Measurements from ENCODE around the gene MATR3. TPM values are rescaled to one million over a fixed set of nuclear protein-coding genes. Genes with fewer than 3 reads are reported as not detected.
"Not testable (repeated sequence)": the region's sequence is repeated elsewhere in the genome, so short reads cannot be mapped to it uniquely, and the experiment has no call there.

Gene MATR3
- total RNA-seq, 6 experiments from 2014 or later: 117 to 179 (median 140) TPM

DNA sequence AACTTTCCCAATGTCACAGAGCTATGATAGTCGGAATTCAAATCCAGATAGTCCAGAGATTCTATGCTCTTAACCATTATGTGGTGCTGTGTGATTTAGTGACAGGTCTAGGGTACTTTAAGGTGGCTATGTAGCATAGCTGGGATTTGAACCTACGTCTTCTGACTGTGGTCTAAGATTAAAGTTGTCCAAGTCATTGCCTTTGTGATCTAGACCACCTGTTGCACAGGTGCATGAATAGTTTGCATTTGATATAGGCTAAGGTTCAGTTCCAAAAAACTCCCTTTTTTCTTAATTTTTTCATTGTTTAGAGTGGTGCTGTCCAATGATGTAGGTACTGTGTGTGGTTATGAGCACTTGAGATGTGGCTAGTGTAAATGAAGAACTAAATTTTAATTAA is 50.6 kb downstream of the MATR3 start:
- H3K36me3 Mint-ChIP-seq (ENCODE audit: low read depth): peaks cover 24% of the 10 kb centered on the region; the same call in 1 of the 2 replicates
- H3K4me3 Mint-ChIP-seq: peak overlapping the region; percentile 94
- H3K9me3 Mint-ChIP-seq: no peaks in the 10 kb centered on the region
- TF ChIP-seq, protein P1, sequence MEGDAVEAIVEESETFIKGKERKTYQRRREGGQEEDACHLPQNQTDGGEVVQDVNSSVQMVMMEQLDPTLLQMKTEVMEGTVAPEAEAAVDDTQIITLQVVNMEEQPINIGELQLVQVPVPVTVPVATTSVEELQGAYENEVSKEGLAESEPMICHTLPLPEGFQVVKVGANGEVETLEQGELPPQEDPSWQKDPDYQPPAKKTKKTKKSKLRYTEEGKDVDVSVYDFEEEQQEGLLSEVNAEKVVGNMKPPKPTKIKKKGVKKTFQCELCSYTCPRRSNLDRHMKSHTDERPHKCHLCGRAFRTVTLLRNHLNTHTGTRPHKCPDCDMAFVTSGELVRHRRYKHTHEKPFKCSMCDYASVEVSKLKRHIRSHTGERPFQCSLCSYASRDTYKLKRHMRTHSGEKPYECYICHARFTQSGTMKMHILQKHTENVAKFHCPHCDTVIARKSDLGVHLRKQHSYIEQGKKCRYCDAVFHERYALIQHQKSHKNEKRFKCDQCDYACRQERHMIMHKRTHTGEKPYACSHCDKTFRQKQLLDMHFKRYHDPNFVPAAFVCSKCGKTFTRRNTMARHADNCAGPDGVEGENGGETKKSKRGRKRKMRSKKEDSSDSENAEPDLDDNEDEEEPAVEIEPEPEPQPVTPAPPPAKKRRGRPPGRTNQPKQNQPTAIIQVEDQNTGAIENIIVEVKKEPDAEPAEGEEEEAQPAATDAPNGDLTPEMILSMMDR (IDR thresholded peaks at IDR 0.05): no peak
- H3K4me1 Mint-ChIP-seq (ENCODE audit: low read depth): peaks cover 47% of the 10 kb centered on the region
- H3K27me3 Mint-ChIP-seq (ENCODE audit: insufficient read depth): peaks cover 3% of the 10 kb centered on the region
- DNase-seq: no peak
- no peak overlapping the region for H3K27ac Mint-ChIP-seq

DNA sequence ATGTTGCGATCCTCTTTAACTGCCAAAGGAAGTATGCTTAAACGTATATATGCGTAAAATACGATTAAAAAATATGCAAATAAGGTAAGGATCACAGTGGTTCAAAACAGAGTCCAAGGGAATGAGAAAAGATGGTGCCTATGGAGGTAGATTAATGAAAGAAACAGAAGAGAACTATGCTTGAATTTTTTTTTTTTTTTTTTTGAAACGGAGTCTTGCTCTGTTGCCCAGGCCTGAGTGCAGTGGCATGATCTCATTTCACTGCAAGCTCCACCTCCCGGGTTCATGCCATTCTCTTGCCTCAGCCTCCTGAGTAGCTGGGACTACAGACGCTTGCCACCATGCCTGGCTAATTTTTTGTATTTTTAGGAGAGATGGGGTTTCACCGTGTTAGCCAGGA is 51.9 kb downstream of the MATR3 start:
- not testable (repeated sequence) for DNase-seq; H3K27ac Mint-ChIP-seq; H3K27me3 Mint-ChIP-seq (ENCODE audit: insufficient read depth); H3K9me3 Mint-ChIP-seq; H3K4me3 Mint-ChIP-seq
- H3K36me3 Mint-ChIP-seq (ENCODE audit: low read depth): peaks cover 24% of the 10 kb centered on the region; the same call in 1 of the 2 replicates
- H3K4me1 Mint-ChIP-seq (ENCODE audit: low read depth): peaks cover 40% of the 10 kb centered on the region

DNA sequence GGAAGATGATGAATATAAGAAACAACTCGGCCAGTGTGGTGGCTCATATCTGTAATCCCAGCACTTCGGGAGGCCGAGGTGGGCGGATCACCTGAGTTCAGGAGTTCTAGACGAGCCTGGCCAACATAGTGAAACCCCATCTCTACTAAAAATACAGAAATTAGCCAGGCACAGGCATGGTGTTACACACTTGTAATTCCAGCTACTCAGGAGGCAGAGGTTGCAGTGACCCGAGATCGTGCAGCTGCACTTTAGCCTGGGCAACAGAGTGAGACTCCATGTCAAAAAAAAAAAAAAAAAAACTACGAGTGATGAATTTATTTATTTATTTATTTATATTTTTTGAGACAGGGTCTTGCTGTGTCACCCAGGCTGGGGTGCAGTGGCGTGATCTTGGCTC is 54.3 kb downstream of the MATR3 start:
- not testable (repeated sequence) for H3K27ac Mint-ChIP-seq; H3K27me3 Mint-ChIP-seq (ENCODE audit: insufficient read depth); DNase-seq; H3K9me3 Mint-ChIP-seq; H3K4me3 Mint-ChIP-seq
- peaks cover 24% of the 10 kb centered on the region; the same call in 1 of the 2 replicates for H3K36me3 Mint-ChIP-seq (ENCODE audit: low read depth)
- H3K4me1 Mint-ChIP-seq (ENCODE audit: low read depth): peaks cover 26% of the 10 kb centered on the region

DNA sequence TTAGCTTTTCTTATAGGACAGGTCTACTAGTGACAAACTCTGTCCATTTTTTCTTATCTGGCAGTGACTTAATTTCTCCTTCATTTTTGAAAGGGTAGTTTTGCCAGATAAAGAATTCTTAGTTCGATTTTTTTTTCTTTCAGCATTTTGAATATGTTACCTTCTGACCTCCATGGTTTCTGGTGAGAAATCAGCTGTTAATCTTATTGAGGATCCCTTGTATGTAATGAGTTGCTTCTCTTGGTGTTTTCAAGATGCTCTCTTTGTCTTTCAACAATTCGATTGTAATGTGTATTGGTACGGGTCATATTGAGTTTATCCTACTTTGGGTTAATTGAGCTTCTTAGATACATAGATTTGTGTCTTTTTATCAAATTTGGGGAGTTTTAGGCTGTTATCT is 60.6 kb downstream of the MATR3 start:
- peaks cover 6% of the 10 kb centered on the region; the same call in 1 of the 2 replicates for H3K9me3 Mint-ChIP-seq
- no peak for DNase-seq
- H3K4me1 Mint-ChIP-seq (ENCODE audit: low read depth): peaks cover 12% of the 10 kb centered on the region
- peaks cover 9% of the 10 kb centered on the region for H3K36me3 Mint-ChIP-seq (ENCODE audit: low read depth)
- no peak overlapping the region for H3K27ac Mint-ChIP-seq
- no peak overlapping the region for H3K4me3 Mint-ChIP-seq
- peaks cover 2% of the 10 kb centered on the region; the same call in 1 of the 2 replicates for H3K27me3 Mint-ChIP-seq (ENCODE audit: insufficient read depth)
- TF ChIP-seq, protein P1 (IDR thresholded peaks at IDR 0.05): no peak

DNA sequence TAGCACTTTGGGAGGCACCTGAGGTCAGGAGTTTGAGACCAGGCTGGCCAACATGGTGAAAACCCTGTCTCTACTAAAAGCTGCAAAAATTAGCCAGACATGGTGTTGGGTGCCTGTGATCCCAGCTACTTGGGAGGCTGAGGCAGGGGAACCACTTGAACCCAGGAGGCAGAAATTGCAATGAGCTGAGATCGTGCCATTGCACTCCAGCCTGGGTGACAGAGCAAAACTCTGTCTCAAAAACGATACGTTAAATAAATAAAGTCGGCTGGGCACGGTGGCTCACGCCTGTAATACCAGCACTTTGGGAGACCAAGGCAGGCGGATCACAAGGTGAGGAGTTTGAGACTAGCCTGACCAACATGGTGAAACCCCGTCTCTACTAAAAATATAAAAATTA is 62.4 kb downstream of the MATR3 start:
- DNase-seq; H3K27me3 Mint-ChIP-seq (ENCODE audit: insufficient read depth); H3K27ac Mint-ChIP-seq; H3K9me3 Mint-ChIP-seq; H3K4me3 Mint-ChIP-seq: not testable (repeated sequence)
- Mint-ChIP-seq H3K36me3 (ENCODE audit: low read depth) (peaks cover 13% of the 10 kb centered on the region), H3K4me1 (ENCODE audit: low read depth) (peaks cover 23% of the 10 kb centered on the region)

DNA sequence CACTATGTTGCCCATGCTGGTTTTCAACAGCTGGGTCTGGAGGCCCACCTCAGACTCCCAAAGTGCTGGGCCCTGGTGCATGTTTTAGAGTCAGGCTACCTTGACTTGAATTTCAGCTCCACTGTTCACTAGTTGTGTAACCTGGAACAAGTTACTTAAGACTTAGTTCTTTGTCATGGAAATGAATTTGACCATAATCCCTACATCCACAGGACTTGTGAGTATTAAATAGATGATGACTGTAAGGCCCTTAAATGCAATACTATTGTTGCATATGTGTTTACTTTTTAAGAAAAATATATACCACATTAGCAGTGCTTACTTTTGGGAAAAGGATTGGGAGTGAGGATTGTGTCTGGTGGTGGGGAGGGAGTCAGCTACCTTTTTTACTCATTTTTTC is 64.5 kb downstream of the MATR3 start:
- peaks cover 6% of the 10 kb centered on the region; the same call in 1 of the 2 replicates for H3K9me3 Mint-ChIP-seq
- H3K27ac Mint-ChIP-seq: no peak overlapping the region
- peaks cover 13% of the 10 kb centered on the region for H3K36me3 Mint-ChIP-seq (ENCODE audit: low read depth)
- peaks cover 23% of the 10 kb centered on the region for H3K4me1 Mint-ChIP-seq (ENCODE audit: low read depth)
- no peak overlapping the region for H3K4me3 Mint-ChIP-seq
- H3K27me3 Mint-ChIP-seq (ENCODE audit: insufficient read depth): peaks cover 2% of the 10 kb centered on the region; the same call in 1 of the 2 replicates
- DNase-seq: no peak
- TF ChIP-seq, protein P1 (IDR thresholded peaks at IDR 0.05): no peak

DNA sequence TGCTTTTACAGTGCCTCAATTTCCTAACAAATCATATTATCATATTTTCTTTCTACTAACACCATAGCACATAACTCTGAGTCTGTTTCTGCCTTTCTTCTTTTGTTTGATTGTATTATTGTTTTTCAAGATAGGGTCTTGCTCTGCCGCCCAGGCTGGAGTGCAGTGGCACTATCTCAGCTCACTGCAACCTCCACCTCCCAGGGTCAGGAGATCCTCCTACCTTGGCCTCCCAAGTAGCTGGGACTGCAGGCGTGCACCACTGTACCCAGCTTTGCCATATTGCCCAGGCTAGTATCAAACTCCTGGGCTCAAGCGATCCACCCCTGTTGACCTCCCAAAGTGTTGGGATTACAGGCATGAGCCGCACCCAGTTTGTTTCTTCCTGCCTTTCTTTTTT is 66.8 kb downstream of the MATR3 start:
- DNase-seq: no peak
- H3K36me3 Mint-ChIP-seq (ENCODE audit: low read depth): peaks cover 18% of the 10 kb centered on the region

More for the DNA sequence above, 66.8 kb downstream of the MATR3 start:
- no peaks in the 10 kb centered on the region for H3K9me3 Mint-ChIP-seq
- no peak overlapping the region for H3K27ac Mint-ChIP-seq
- TF ChIP-seq, protein P1 (IDR thresholded peaks at IDR 0.05): no peak
- peaks cover 23% of the 10 kb centered on the region for H3K4me1 Mint-ChIP-seq (ENCODE audit: low read depth)
- H3K27me3 Mint-ChIP-seq (ENCODE audit: insufficient read depth): peaks cover 2% of the 10 kb centered on the region
- no peak overlapping the region for H3K4me3 Mint-ChIP-seq

All from HFFc6 (cell line).